AG09309 (cell line): Measurements from ENCODE around the gene UBA1.

Experiments used
- DNase-seq: peaks from one replicate; pipeline ENCODE4 v3.0.0-alpha.2; 2010; ENCODE audit warnings: low read depth
- H3K4me3 ChIP-seq: 2 replicates; pipeline ENCODE4 v1.5.1; 2011; ENCODE audit warnings: mild to moderate bottlenecking, low read depth, low read length, moderate library complexity; ENCODE audit not compliant: control insufficient read depth
- CTCF ChIP-seq: IDR thresholded peaks from 2 replicates; pipeline ENCODE4 v1.5.1; 2011; ENCODE audit warnings: mild to moderate bottlenecking, low read depth, low read length, inconsistent platforms; ENCODE audit not compliant: insufficient read depth, control insufficient read depth; ENCODE audit errors: missing control alignments

UBA1 gene

GRCh38 chrX:47239898-47240545, 46.4 kb downstream of the UBA1 start:
- TF ChIP-seq CTCF: no peak
- DNase-seq: no peak
- H3K4me3 ChIP-seq: no peak overlapping the region

DNA sequence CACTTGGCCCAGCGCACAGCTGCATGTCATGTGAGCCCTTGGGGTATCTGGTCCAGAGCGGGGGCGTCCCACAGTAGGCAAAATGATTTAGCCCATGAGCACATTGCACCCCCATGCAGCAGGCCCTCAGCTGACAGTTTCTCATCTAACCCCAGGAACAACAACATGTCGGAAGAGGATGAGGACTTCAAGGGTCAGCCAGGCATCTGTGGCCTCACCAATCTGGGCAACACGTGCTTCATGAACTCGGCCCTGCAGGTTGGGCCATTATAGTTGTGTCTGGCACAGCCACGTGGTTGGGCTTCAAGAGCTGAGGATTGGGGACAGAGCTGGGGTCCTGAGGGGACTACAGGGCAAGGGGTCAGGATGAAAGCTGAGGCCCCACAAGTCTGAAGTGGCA, 47.0 kb downstream of the UBA1 start:
- DNase-seq: no peak
- no peak overlapping the region for H3K4me3 ChIP-seq
- TF ChIP-seq CTCF: no peak

DNA sequence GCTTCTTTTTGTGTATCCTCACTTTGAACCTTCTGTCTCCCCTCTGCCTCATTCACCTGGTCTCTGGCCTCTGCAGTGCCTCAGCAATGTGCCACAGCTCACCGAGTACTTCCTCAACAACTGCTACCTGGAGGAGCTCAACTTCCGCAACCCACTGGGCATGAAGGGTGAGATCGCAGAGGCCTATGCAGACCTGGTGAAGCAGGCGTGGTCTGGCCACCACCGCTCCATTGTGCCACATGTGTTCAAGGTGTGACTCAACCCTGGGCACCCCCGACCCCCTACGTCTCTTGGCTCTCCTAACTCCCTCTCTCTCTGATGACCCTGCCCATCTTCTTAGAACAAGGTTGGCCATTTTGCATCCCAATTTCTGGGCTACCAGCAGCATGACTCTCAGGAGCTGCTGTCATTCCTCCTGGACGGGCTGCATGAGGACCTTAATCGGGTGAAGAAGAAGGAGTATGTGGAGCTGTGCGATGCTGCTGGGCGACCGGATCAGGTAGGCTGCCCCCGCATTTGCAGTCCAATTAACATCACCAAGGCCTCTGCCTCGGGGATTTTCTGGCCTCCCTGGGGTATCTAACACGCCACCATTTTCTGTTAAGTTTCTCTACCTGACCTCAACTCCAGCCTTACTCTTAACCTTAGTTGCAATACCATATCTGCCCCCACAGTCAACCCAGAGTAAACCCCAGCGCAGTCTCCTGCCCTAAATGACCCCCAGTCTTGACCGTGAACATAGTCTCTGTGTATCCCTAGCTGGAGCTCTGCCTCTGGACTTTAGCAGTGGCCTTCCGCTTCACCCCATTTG, 47.8 kb downstream of the UBA1 start:
- H3K4me3 ChIP-seq: no peak overlapping the region
- TF ChIP-seq CTCF: no peak
- DNase-seq: no peak

GRCh38 chrX:47242321-47242720, 48.7 kb downstream of the UBA1 start:
- DNase-seq: no peak
- no peak for TF ChIP-seq CTCF
- no peak overlapping the region for H3K4me3 ChIP-seq

GRCh38 chrX:47243351-47243750, 49.7 kb downstream of the UBA1 start:
- H3K4me3 ChIP-seq: no peak overlapping the region
- DNase-seq: no peak
- no peak for TF ChIP-seq CTCF

DNA sequence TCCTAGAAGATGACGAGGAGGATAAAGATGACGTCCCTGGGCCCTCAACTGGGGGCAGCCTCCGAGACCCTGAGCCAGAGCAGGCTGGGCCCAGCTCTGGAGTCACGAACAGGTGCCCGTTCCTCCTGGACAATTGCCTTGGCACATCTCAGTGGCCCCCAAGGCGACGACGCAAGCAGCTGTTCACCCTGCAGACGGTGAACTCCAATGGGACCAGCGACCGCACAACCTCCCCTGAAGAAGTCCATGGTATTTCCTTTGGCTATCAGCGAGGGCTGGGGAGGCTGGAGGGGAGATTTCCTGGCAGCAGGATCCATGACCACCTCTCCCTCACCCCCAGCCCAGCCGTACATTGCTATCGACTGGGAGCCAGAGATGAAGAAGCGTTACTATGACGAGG, 51.0 kb downstream of the UBA1 start:
- no peak for TF ChIP-seq CTCF
- H3K4me3 ChIP-seq: no peak overlapping the region

More for the DNA sequence above, 51.0 kb downstream of the UBA1 start:
- DNase-seq: no peak
